ENCODE measurements around the gene PPFIA1.

DNA sequence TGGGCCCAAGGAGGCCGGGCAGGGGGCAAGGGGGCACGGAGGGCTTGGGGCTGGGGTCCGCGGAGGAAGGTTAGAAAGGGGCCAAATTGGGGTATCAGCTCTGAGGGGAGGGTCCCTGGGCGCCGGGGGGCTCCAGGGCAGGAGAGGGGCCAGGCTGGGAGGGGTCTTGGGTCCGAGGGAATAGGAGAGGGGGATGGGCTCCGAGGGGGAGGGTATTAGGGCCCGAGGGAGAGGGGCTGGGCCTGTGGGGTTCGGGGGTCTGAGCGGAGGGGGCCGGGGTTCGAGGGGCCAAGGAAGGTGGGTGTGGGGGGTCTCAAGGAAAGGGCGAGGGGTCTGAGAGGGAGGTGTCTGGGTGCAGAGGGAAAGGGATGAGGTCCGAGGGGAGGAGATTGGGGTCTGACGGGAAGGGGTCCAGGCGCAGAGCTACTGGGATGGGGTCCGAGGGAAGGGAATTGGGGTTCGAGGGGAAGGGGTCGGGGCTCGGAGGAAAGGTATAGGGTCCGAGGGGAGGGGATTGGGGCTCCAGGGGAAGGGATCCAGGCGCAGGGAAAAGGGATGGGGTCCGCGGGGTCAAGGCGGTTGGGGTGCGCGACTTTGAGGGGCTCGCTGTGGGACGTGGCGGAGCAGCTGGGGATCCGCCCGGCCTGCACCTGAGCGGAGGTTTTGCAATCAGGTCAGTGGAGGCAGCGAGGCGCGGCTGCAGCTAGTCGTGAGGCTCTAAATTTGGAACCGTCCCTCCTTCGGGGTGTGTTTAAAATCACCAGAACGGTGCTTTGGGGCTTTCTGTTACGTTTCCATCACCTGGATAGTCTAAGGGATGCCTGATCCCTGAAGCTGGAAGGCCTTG, 128.6 kb downstream of the PPFIA1 start:
- TF ChIP-seq, protein P1, sequence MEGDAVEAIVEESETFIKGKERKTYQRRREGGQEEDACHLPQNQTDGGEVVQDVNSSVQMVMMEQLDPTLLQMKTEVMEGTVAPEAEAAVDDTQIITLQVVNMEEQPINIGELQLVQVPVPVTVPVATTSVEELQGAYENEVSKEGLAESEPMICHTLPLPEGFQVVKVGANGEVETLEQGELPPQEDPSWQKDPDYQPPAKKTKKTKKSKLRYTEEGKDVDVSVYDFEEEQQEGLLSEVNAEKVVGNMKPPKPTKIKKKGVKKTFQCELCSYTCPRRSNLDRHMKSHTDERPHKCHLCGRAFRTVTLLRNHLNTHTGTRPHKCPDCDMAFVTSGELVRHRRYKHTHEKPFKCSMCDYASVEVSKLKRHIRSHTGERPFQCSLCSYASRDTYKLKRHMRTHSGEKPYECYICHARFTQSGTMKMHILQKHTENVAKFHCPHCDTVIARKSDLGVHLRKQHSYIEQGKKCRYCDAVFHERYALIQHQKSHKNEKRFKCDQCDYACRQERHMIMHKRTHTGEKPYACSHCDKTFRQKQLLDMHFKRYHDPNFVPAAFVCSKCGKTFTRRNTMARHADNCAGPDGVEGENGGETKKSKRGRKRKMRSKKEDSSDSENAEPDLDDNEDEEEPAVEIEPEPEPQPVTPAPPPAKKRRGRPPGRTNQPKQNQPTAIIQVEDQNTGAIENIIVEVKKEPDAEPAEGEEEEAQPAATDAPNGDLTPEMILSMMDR (IDR thresholded peaks at IDR 0.05): no peak
- TF ChIP-seq POLR2A (IDR thresholded peaks at IDR 0.05) (no peak), EP300 (IDR thresholded peaks at IDR 0.05) (no peak)
